SHP77 (cell line): ENCODE data around the gene ARHGEF12.
A peak's percentile ranks its signal among the peaks of the same experiment; 100 is the strongest.

Experiments used
- DNase-seq, 2 experiments: peaks; one replicate each; lab custom pipeline; 2025; lab: John Stamatoyannopoulos, UW

ARHGEF12 gene

DNA sequence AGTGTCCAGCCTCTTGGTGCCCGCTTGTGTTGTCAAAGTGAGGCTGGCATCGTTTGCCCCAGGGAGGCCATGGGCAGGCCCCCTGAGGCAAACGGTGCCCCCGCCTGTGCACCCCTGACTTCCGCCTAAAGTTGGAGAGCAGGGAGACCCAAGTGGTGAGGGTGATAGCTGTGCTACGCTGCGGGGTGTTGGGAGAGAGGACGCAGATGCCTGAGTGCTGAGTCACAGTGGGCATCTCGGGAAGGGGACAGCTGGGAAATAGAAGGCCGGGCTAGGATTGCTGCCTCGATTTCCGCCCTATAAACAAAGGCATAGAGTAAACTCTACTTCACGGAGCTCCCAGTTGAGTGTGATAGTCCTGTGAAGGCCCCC, 181.2 kb downstream of the ARHGEF12 start:
- peak in 1 of 2 experiments; percentile 23 for DNase-seq

- DNase-seq = no peak
Observed at GRCh38 chr11:120517801-120518291, 181.6 kb downstream of the ARHGEF12 start.

- no peak for DNase-seq
Observed at GRCh38 chr11:120518356-120518755, 182.1 kb downstream of the ARHGEF12 start.

DNA sequence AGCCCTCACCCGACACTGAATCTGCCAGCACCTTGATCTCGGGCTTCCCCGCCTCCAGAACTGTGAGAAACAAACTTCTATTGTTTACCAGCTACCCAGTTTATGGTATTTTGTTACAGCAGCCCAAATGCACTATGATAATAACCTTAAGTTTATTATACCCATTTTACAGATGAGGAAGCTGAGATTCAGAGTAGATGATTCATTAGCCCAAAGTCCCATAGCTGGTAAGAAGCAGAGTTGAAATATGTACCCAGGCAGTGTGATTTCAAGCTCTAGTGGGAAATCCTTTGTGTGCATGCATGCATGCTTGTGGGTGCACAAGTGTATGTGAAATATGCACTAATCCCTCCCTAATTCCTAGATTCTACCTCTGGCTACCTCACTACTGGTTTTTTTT, 183.3 kb downstream of the ARHGEF12 start:
- DNase-seq = no peak

GRCh38 chr11:120520091-120520822, 184.0 kb downstream of the ARHGEF12 start:
- DNase-seq = no peak

- DNase-seq = no peak
Observed at GRCh38 chr11:120521176-120521575, 185.0 kb downstream of the ARHGEF12 start.

DNA sequence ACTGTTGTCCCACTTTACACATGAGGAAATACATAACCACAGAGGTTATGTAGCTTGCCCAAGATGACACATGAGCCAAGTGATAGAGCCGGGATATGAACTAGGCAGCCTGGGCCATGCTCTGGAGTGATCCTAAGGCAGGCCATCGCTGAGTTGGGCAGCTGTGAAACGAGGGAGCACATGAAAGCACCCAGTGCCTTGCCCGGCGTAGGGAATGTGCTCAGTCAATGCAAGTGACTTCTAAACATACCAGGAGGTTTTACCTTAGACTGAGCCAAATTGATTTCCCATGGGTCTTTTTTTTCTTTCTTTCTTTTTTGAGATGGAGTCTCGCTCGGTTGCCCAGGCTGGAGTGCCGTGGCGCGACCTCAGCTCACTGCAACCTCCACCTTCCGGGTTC, 185.8 kb downstream of the ARHGEF12 start:
- no peak for DNase-seq

GRCh38 chr11:120522736-120523135, 186.5 kb downstream of the ARHGEF12 start:
- peak in 1 of 2 experiments; percentile 49 for DNase-seq

DNA sequence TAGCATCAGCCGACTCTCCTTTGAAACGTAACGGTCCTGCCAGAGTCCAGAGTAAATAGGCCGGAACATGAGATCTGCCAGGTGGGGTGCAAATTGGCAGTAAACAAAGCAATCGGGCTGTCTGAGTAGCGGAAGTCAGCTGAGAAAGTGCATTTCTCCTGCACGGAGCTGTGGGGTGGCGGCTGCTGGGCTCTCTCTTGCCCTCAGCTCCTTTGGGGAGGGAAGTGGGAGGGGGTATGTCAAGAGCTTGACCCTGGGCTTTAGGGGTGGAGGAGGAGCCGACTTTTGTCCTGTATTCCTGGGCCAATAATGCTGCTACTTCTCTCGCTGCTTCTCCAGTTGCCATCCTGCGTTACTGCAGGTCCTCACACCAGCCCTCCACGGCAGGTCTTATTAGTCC, 187.0 kb downstream of the ARHGEF12 start:
- peak; percentile 39 to 68 for DNase-seq

DNA sequence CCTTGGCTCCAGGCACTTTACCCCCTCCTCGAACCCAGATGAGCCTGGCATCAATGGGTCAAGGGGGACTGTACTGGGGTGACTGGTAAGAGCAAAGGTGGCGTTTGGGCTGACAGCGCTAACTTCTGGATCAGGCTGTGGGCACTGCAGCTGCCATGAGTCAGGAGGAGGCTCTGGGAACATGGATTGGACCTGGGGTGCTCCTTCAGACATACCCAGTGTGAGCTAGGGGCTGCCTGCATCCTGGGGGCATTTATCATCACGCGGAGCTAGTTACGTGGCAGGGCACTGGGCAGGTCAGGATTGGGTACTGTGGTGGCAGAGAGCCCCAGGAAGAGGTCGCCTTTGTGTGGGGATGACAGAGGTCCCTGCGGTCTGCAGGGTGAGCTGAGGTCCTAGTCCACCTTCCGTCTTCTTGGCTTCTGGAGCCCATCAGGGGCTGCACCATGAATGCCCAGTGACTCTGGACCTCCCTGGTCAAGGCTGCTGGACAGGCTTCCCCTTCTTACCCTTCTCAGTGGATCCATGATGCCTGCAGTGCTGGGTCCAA, 188.4 kb downstream of the ARHGEF12 start:
- no peak for DNase-seq

DNA sequence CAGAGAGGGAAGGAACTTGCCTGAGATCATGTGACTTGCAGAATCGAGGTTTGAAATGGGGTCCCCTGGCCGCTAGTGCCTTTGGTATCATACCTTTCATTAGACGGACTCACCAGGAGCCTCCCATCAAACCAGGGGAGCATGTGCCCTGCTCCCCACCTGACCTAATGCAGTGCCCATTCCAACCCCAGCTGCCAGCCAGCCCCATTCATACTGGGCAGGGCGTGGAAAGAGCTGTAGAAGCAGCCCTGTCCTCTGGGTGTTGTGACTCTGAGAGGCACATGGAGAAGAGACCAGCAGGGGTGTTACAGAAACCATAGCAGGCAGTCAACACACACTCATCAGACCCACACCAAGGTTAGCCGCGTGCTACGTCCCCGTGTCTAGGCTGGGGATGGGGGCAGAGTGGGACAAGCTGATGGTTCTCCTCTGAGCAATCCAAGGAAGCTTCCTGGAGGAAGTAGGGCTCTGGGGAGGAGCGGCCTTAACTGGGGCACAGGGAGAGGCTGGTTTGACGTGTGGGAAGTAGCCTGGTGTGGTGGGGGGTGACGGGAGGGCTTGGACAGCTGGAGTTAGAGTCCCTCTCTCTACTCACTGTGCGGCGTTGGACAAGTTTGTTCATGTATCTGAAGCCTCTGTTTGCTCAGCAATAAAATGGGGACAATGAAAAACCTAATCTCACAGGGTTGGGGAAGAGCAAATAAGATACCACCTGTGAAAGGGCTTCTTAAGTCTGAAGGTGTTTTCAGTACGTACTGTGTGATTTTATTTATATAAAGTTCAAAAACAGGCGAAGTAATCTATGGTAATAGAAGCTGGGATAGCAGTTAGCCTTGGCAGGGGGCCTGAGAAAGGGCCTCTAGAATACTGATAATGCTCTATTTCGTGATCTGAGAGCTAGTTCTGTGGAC, 189.3 kb downstream of the ARHGEF12 start:
- DNase-seq = peak; percentile 41 to 42

DNA sequence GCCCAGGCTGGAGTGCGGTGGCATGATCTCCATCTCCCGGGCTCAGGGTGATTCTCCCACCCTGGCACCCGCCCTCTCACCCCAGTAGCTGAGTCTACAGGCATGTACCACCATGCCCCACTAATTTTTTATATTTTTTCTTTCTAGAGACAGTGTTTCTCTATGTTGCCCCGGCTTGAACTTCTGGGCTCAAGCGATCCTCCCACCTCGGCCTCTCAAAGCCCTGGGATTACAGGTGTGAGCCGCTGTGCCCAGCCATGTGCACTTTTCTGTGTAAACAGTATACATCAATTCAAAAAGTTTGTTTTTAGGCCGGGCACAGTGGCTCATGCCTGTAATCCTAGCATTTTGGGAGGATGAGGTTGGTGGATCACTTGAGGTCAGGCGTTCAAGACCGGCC, 190.0 kb downstream of the ARHGEF12 start:
- DNase-seq = no peak

DNA sequence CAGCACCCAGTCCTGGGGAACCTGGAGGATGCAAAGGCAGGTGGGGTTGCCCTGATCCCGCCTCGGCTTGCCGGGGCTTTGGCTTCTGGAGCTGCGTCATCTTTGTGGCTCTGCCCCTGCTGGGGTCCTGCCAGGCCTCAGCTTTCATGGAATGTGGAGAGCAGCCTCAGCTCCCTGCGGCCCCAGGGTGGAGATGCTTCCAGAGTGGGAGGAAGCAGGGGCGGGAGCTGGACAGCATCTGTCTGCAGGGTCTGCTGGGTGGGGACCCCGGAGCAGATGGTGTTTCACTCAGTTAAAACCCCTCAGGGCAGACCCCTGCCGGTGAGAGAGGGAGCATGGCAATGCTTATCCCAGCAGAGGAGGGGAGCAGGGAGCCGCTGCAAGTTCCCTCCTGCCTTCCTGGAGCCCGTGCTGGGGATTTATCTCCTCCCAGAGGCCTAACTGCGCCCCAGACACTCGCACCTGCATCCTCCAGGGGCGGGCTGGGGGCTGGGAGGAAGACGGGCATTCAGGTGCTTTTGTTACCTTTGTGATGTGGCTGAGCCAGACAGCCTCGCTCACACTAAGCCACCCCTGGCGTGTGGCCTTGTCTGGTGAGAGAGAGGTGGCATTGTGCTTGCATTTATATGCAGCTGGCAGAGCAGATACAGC, 191.0 kb downstream of the ARHGEF12 start:
- DNase-seq = no peak

- DNase-seq = no peak
Observed at GRCh38 chr11:120528749-120529148, 192.5 kb downstream of the ARHGEF12 start.

DNA sequence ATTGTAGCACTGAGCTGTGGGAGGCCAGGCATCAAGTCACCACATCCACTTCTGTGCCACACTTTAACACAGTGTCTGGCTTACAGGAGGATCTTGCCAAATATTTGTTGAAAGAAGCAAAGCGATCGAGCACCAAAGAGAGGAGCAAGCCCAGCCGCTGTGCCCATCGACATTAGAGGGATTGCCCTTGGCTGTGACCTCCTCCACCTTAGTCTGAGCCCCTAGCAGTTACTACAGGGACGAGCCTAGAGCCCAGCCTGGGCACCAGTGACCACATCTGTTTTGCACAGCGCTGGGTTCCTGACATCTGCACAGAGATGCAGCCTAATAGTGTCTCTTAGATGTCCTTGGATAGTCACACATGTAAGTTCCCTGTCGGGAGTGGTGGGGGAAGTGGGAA, 193.0 kb downstream of the ARHGEF12 start:
- no peak for DNase-seq

DNA sequence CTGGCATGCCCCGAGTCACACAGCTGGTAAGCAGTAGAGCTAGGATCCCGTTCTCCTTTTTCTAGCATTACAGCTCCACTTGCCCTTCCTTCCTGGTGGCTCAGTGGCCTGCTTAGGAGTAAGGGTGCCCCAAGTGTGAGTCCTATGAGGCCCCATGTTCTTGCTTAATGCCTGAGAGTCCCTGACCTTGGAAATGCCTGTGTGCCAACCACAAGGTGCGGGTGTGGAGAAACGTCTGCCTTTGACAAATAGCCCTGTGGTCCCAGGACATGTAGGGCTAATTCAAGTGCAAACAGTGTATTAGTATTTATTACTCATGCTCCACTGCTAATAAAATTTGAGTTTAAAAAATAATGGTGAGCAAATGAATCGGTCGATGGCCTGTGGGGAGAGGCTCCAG, 193.7 kb downstream of the ARHGEF12 start:
- no peak for DNase-seq

DNA sequence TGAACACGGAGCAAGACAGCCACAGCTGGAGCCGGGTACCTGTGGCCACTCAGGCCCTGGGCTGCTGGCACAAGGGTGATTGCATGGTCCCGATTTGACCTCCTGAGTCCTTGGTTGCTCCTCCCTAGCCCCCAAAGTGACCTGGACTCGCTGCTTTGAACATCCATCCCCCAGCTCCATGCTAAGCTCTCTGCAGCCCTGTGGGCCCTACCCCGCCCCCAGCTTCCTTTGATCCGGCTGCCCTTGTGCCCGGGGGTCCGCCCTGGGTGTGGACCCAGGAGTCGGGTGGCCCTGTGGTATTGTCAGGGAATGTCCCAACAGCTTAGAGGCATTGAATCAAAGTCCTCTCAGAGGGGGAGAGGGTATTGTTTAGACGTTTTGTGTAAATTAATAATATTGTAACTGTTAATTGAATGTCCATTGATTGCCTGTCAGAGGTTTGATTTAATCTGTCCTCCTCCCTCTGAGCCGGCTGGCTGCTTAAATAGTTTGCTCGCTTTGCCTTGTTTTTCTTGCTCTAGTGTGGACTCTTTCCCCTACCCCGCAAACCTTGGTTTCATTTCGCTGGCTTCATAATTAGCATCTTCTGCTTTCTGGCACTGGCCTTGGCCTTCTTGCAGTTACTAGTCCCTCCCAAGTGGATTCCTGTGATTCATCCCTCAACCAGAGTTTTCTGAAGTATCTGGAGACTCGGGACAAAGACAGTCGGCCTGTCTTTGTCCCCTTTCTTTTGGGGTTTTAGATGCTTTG, 196.0 kb downstream of the ARHGEF12 start:
- DNase-seq = no peak

DNA sequence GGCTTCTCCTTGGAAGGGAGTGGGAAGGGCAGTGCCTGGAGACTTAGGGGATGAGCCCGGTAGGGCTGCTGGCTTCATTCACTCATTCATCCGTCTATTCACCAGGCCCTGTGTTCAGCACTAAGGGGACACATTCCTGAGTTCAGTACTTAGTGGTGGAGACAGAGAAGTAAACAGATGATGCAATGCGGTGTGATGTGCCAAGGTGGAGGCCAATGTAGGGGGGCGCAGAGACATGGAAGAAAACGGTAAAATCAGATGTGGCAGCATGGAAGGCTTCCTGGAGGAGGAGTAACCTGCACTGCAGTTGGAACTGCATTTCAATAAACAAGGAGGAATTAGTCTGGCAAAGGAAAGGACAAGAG, 196.6 kb downstream of the ARHGEF12 start:
- DNase-seq = no peak

DNA sequence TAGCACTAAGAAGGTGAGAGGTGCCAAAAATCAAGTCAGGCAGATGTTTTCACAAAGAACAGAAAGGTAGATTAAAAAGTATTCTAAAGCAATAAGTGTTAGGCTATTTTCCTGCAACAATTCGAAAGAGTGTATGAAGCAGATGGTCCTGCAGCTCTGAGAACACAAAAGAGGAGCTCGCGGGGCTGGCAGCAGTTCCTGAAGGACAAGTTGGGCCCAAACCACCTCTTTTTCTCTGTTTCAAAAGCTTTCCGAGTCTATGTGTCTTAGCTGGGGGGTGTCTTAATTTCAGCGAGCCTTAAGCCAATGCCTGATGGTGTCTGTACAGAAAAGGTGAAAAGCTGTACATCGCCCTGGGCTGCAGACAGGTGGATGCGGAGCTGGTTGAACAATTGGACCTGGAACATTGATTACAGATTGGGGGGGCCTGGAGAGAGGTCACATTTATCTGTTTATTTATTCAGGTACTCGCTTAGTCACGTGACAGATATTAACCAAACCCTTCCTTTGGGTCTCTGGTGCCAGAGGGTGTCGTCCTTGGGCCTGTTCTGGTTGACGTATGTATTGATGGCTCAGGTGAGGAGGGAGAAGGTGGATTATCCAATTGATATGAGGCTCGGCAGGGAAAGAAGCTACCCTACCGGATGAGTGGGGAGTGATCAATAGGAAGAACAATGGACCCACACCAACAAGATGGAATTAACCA, 200.0 kb downstream of the ARHGEF12 start:
- DNase-seq = no peak

DNA sequence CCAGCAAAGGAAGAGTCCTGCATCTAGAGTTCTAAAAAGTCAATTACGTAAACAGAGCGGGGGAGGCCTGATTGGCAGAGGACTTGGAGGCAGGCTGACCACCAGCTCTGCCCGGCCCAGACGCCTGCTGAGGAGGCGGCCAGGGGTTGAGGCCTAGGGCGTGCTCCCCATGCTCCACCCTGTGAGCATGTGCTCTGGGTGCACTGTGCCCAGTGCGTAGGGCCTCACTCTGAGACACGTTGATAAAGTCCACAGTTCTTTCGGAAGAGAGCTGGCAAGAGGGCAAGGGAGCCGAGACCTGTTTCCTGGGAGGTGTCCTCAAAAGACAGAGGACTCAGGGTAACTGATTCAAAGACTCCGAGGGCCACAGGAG, 200.6 kb downstream of the ARHGEF12 start:
- no peak for DNase-seq

GRCh38 chr11:120537996-120538395, 201.8 kb downstream of the ARHGEF12 start:
- DNase-seq = no peak
